Right lobe of liver (tissue), 6 donors: ENCODE results near the gene LCNL1. TPM values are rescaled to one million over a fixed set of nuclear protein-coding genes. Genes with fewer than 3 reads are reported as not detected.

ENCODE experiments used
- ATAC-seq, 4 donors: fragments of 200-7000 bp; cut with Tn5 transposase; one replicate each; pipeline ENCODE4 v1.9.1; 2020; ENCODE audit warnings: mild to moderate bottlenecking in 4 of 4, moderate library complexity in 4 of 4
- DNase-seq, 3 donors: peaks; one replicate each; pipeline ENCODE4 v3.0.0-alpha.2; 2020
- H3K27ac ChIP-seq, 3 donors: fragments of 200-600 bp; one replicate each; pipeline ENCODE4 v1.8.0; 2022
- H3K27me3 ChIP-seq, 2 donors: fragments of 200-600 bp; one replicate each; pipeline ENCODE4 v1.8.0; 2022
- H3K36me3 ChIP-seq, 4 donors: fragments of 200-600 bp; sonication (generic) in 1 of 4; one replicate each; pipeline versions ENCODE4 v1.5.1 to v1.8.0; 2017 to 2022; ENCODE audit warnings: control low read depth in 1 of 4
- H3K4me1 ChIP-seq, 4 donors: fragments of 200-600 bp; sonication (generic) in 1 of 4; one replicate each; pipeline versions ENCODE4 v1.5.1 to v1.8.0; 2017 to 2022; ENCODE audit warnings: control low read depth in 1 of 4
- H3K4me3 ChIP-seq, 3 donors: fragments of 200-600 bp; one replicate each; pipeline ENCODE4 v1.8.0; 2022
- H3K9me3 ChIP-seq, 4 donors: fragments of 200-600 bp; sonication (generic) in 1 of 4; one replicate each; pipeline versions ENCODE4 v1.5.1 to v1.8.0; 2017 to 2022; ENCODE audit warnings: control low read depth in 1 of 4
- CTCF ChIP-seq, 4 donors: fragments of 200-600 bp in 3 of 4; fragments of 450-650 bp in 1 of 4; IDR thresholded peaks; one replicate each; pipeline versions ENCODE4 v1.5.1 to v1.8.0; 2016 to 2022; ENCODE audit warnings: antibody characterized with exemption in 4 of 4, mild to moderate bottlenecking in 2 of 4
- POLR2A ChIP-seq: fragments of 450-650 bp; IDR thresholded peaks from one replicate; pipeline ENCODE4 v1.6.1; 2017; ENCODE audit warnings: antibody characterized with exemption, mild to moderate bottlenecking
- WGBS: methylation state at CpG from one replicate; pipeline ENCODE4 v1.1.6; 2018; ENCODE audit warnings: low coverage, low lambda C conversion rate; ENCODE audit not compliant: insufficient coverage; ENCODE audit errors: missing lambda C conversion rate; 5-methylcytosine and 5-hydroxymethylcytosine counted together
- intact Hi-C, 2 donors: fragments of 100-400 bp; cut with DNase I; formaldehyde crosslinking; loops; one replicate each; pipeline versions ENCODE4 v1.11.2 to v1.14.1; 2022
- total RNA-seq, 6 experiments: library from RNA; depleted of rRNA in 2 of 6; stranded (reverse); fragments of >200 nt in 2 of 6; fragmentation: NEBNext Ultra II Directional in 3 of 6; extraction: Animal tissue kit (Norgen Biotek cat#: 25700) in 3 of 6; gene quantifications; one replicate each; pipeline versions ENCODE4 v1.1.0 to v1.2.4, GENCODE V29; 2016 to 2023
- donor health status: DM: no; HTN: yes; CAD: no.
- donor health status: DM: no; HTN: no; CAD: no.
- donor health status: DM: no; HTN: no; CAD: no.
- donor health status: DM: no; HTN: yes; CAD: no.
- donor health status: DM: no; HTN: yes; CAD: no.

The LCNL1 gene
- total RNA-seq, 6 experiments from 2014 or later = not detected

GRCh38 chr9:136973618-136974617 lies 8.9 kb upstream of the LCNL1 start:
- no CpG with 5 or more reads among the region's 29 CpGs for WGBS
- no peak overlapping the region for H3K4me3 ChIP-seq
- ATAC-seq (no peak), DNase-seq (no peak)
- H3K27me3 ChIP-seq = no peaks in the 10 kb centered on the region
- no peaks in the 10 kb centered on the region for H3K4me1 ChIP-seq
- no peak for TF ChIP-seq POLR2A
- no peak for TF ChIP-seq CTCF (IDR thresholded peaks at IDR 0.05)
- H3K27ac ChIP-seq = no peak overlapping the region
- H3K36me3 ChIP-seq = no peaks in the 10 kb centered on the region
- no peaks in the 10 kb centered on the region for H3K9me3 ChIP-seq
- intact Hi-C loops = no loop called here

- 60% methylated on average over 1 of the region's 15 CpGs for WGBS
- TF ChIP-seq CTCF (IDR thresholded peaks at IDR 0.05) = no peak
- no peak for TF ChIP-seq POLR2A
- H3K36me3 ChIP-seq = no peaks in the 10 kb centered on the region
- intact Hi-C loops = no loop called here
- no peaks in the 10 kb centered on the region for H3K27me3 ChIP-seq
- H3K9me3 ChIP-seq = no peaks in the 10 kb centered on the region
- ATAC-seq (no peak), DNase-seq (no peak)
- H3K4me3 ChIP-seq = no peak overlapping the region
- no peak overlapping the region for H3K27ac ChIP-seq
- no peaks in the 10 kb centered on the region for H3K4me1 ChIP-seq
Observed at GRCh38 chr9:136974817-136975535, 7.8 kb upstream of the LCNL1 start.

- 60% methylated on average over 1 of the region's 14 CpGs for WGBS
- no peak for TF ChIP-seq POLR2A
- no peak for TF ChIP-seq CTCF (IDR thresholded peaks at IDR 0.05)
- H3K27ac ChIP-seq = no peak overlapping the region
- H3K4me3 ChIP-seq = no peak overlapping the region
- no peaks in the 10 kb centered on the region for H3K9me3 ChIP-seq
- intact Hi-C loops = no loop called here
- no peaks in the 10 kb centered on the region for H3K36me3 ChIP-seq
- H3K4me1 ChIP-seq = no peaks in the 10 kb centered on the region
- ATAC-seq (peak in 2 of 4 donors; percentile 6 to 13), DNase-seq (no peak)
- H3K27me3 ChIP-seq = no peaks in the 10 kb centered on the region
Observed at GRCh38 chr9:136975644-136976043, 7.1 kb upstream of the LCNL1 start.

- no peak for ATAC-seq
- Histone ChIP-seq H3K27me3 (no peaks in the 10 kb centered on the region), H3K36me3 (no peaks in the 10 kb centered on the region), H3K9me3 (no peaks in the 10 kb centered on the region), H3K27ac (no peak within 1 kb of the TSS), H3K4me1 (no peaks in the 10 kb centered on the region), H3K4me3 (peak within 1 kb of the TSS; percentile 16 to 29 (median 21))
- DNase-seq = no peak
- no peak for TF ChIP-seq CTCF (IDR thresholded peaks at IDR 0.05)
- no peak for TF ChIP-seq POLR2A
- WGBS = no CpG with 5 or more reads among the region's 10 CpGs
- intact Hi-C loops = no loop called here
Observed at GRCh38 chr9:136977223-136977622, 5.6 kb upstream of the LCNL1 start, which contains the start of gene PTGDS. Gene PTGDS, plus strand, starts transcription at chr9:136977504. Its CDS starts 75 bp downstream, at chr9:136977579.
